T-cell (primary cell): Measurements from ENCODE around the gene ESCO1. TPM values are rescaled to one million over a fixed set of nuclear protein-coding genes. Genes with fewer than 3 reads are reported as not detected.

Experiments
- ATAC-seq, 4 experiments: fragments of 200-7000 bp in 3 of 4; fragments of 150-1000 bp in 1 of 4; cut with Tn5 transposase; replicated peaks in 1 of 4; 1 replicate in 3 of 4; 2 replicates in 1 of 4; pipeline ENCODE4 v1.10.0; 2021; ENCODE audit warnings: moderate library complexity in 3 of 4, mild to moderate bottlenecking in 2 of 4, moderate number of reproducible peaks in 1 of 4
- CTCF ChIA-PET, 2 donors: fragments of 300-600 bp; sonication (Branson Sonifier 250); formaldehyde crosslinking; loops; one replicate each; lab custom pipeline; 2022; ENCODE audit warnings: antibody characterized with exemption in 2 of 2; lab: Charles Lee
- POLR2A ChIA-PET, 2 donors: fragments of 300-600 bp; sonication (Branson Sonifier 250); formaldehyde crosslinking; loops; one replicate each; lab custom pipeline; 2022; ENCODE audit warnings: antibody characterized with exemption in 2 of 2; lab: Charles Lee
- DNase-seq, 35 experiments: peaks; one replicate each; pipeline versions ENCODE4 v3.0.0 to v3.0.0-alpha.2; 2013 to 2023
- H3K27ac ChIP-seq: one replicate; pipeline ENCODE4 v1.5.1; 2013; ENCODE audit warnings: low read length
- H3K27me3 ChIP-seq, 2 experiments: replicated peaks in 1 of 2; 1 replicate in 1 of 2; 2 replicates in 1 of 2; pipeline versions ENCODE4 v1.6.1 to v1.7.0; 2013; ENCODE audit warnings: low read length in 1 of 2, mixed read lengths in 1 of 2; ENCODE audit not compliant: control insufficient read depth in 2 of 2, insufficient read depth in 2 of 2; ENCODE audit errors: extremely low read depth in 1 of 2
- H3K36me3 ChIP-seq, 2 donors: 1 replicate in 1 of 2; 2 replicates in 1 of 2; pipeline versions ENCODE4 v1.6.1 to v1.7.0; 2013; ENCODE audit warnings: low read length in 1 of 2; ENCODE audit not compliant: control insufficient read depth in 2 of 2, insufficient read depth in 1 of 2; ENCODE audit errors: extremely low read depth in 1 of 2
- H3K4me1 ChIP-seq, 2 experiments: 1 replicate in 1 of 2; 2 replicates in 1 of 2; pipeline versions ENCODE4 v1.6.1 to v1.7.0; 2013; ENCODE audit warnings: low read length in 2 of 2, mixed read lengths in 1 of 2; ENCODE audit not compliant: insufficient read depth in 2 of 2, control insufficient read depth in 1 of 2; ENCODE audit errors: extremely low read depth in 1 of 2
- H3K4me3 ChIP-seq, 2 donors: 1 replicate in 1 of 2; 2 replicates in 1 of 2; pipeline versions ENCODE4 v1.5.1 to v1.7.0; 2013; ENCODE audit warnings: mild to moderate bottlenecking in 2 of 2, low read length in 1 of 2, moderate library complexity in 1 of 2; ENCODE audit not compliant: control insufficient read depth in 1 of 2; ENCODE audit errors: extremely low read depth in 1 of 2
- H3K9me3 ChIP-seq: 2 replicates; pipeline ENCODE4 v1.7.0; 2013
- H3K27ac Mint-ChIP-seq, 2 donors: one replicate each; pipeline ENCODE4 v1.8.0; 2020 to 2021; ENCODE audit warnings: mild to moderate bottlenecking in 2 of 2, mixed read lengths in 2 of 2
- H3K27me3 Mint-ChIP-seq, 2 donors: one replicate each; pipeline ENCODE4 v1.8.0; 2021 to 2022; ENCODE audit warnings: mixed read lengths in 2 of 2
- H3K36me3 Mint-ChIP-seq: one replicate; pipeline ENCODE4 v1.8.0; 2021; ENCODE audit warnings: mixed read lengths
- H3K4me1 Mint-ChIP-seq, 3 donors: one replicate each; pipeline ENCODE4 v1.8.0; 2020 to 2022; ENCODE audit warnings: mixed read lengths in 3 of 3, mild to moderate bottlenecking in 1 of 3
- H3K4me3 Mint-ChIP-seq, 3 donors: one replicate each; pipeline ENCODE4 v1.8.0; 2020 to 2022; ENCODE audit warnings: mild to moderate bottlenecking in 3 of 3, mixed read lengths in 3 of 3, moderate library complexity in 3 of 3
- H3K9me3 Mint-ChIP-seq, 3 donors: one replicate each; pipeline ENCODE4 v1.8.0; 2020 to 2022; ENCODE audit warnings: mixed read lengths in 3 of 3
- WGBS: methylation state at CpG from one replicate; pipeline ENCODE4 v1.1.5; 2013; ENCODE audit warnings: missing lambda C conversion rate; ENCODE audit not compliant: insufficient coverage; 5-methylcytosine and 5-hydroxymethylcytosine counted together
- total RNA-seq, 35 experiments: library from RNA in 6 of 35; stranded (reverse) in 6 of 35; fragments of 120-200 nt in 1 of 35; gene quantifications; one replicate each; pipeline versions ENCODE4 v1.2.1 to v1.2.4 and lab custom pipeline; 2013 to 2026

ESCO1 gene
- total RNA-seq, 5 donors from 2014 or later (not counting 1 experiment from before 2014, with no cell fraction given) = 24.5 to 32.6 (median 26.2) TPM

GRCh38 chr18:21559195-21559594, 41.3 kb downstream of the ESCO1 start:
- CTCF ChIA-PET = interaction anchor here in 1 of 2 donors (0.9 kb wide), 1 partner anchor 41 kb away, joined by 3 read pairs; the partner anchor contains the start of gene ESCO1
- H3K9me3 Mint-ChIP-seq = no peaks in the 10 kb centered on the region
- POLR2A ChIA-PET = interaction anchor here in 1 of 2 donors (0.5 kb wide), 1 partner anchor 23 kb away, joined by 3 read pairs; no protein-coding TSS in a partner anchor

GRCh38 chr18:21557607-21558253, 42.8 kb downstream of the ESCO1 start:
- ChIA-PET CTCF (interaction anchor here in 1 of 2 donors (0.6 to 0.7 kb wide), 2 partner anchors 9 to 49 kb away, joined by 3 to 4 read pairs; no protein-coding TSS in a partner anchor), POLR2A (interaction anchor here in 1 of 2 donors (0.6 kb wide), 1 partner anchor 42 kb away, joined by 3 read pairs; no protein-coding TSS in a partner anchor)
- H3K36me3 ChIP-seq = peaks cover 0 to 40% of the 10 kb centered on the region in 2 donors

More at GRCh38 chr18:21559195-21559594, 41.3 kb downstream of the ESCO1 start:
- H3K27ac ChIP-seq = no peak overlapping the region
- no peaks in the 10 kb centered on the region for H3K27me3 ChIP-seq
- no peaks in the 10 kb centered on the region for H3K9me3 ChIP-seq
- no peak for ATAC-seq
- peaks cover 0 to 50% of the 10 kb centered on the region in 2 donors for H3K36me3 ChIP-seq
- peaks cover 0 to 2% (median 0%) of the 10 kb centered on the region in 3 donors for H3K4me1 Mint-ChIP-seq
- no peak for DNase-seq
- H3K36me3 Mint-ChIP-seq = peaks cover 42% of the 10 kb centered on the region
- H3K4me1 ChIP-seq = no peaks in the 10 kb centered on the region
- H3K27me3 Mint-ChIP-seq = no peaks in the 10 kb centered on the region
- H3K27ac Mint-ChIP-seq = peak overlapping the region in 1 of 2 donors; percentile 9
- H3K4me3 ChIP-seq = no peak overlapping the region
- no peak overlapping the region for H3K4me3 Mint-ChIP-seq

DNA sequence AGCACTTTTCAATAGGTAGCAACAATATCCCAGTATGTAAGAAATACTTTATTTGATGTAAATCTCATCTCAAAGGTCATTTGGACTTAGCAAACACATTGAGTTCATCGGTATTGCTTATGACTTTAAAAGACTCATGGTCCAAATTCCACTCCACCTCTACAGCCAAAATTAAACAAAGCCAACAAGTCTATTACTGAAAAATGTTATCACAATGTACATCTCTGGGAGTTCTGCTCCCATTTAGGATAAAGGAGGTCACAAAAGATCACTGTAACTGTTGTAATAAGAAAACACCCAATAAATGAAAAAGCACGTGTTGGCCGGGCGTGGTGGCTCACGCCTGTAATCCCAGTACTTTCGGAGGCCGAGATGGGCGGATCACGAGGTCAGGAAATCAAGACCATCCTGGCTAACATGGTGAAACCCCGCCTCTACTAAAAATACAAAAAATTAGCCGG, 50.0 kb downstream of the ESCO1 start:
- CTCF ChIA-PET = no interaction called here
- WGBS = no CpG with 5 or more reads among the region's 11 CpGs
- Mint-ChIP-seq H3K4me1 (peaks cover 7 to 13% (median 7%) of the 10 kb centered on the region in 3 donors), H3K9me3 (no peaks in the 10 kb centered on the region), H3K27me3 (no peaks in the 10 kb centered on the region), H3K36me3 (peaks cover 51% of the 10 kb centered on the region), H3K4me3 (no peak overlapping the region), H3K27ac (no peak overlapping the region)
- Histone ChIP-seq H3K36me3 (peaks cover 12 to 27% of the 10 kb centered on the region in 2 donors), H3K27ac (no peak overlapping the region), H3K27me3 (no peaks in the 10 kb centered on the region), H3K4me3 (no peak overlapping the region), H3K4me1 (no peaks in the 10 kb centered on the region), H3K9me3 (no peaks in the 10 kb centered on the region)
- POLR2A ChIA-PET = no interaction called here
- ATAC-seq = no peak
- no peak for DNase-seq

More at GRCh38 chr18:21557607-21558253, 42.8 kb downstream of the ESCO1 start:
- peaks cover 43% of the 10 kb centered on the region for H3K36me3 Mint-ChIP-seq
- Histone ChIP-seq H3K27me3 (no peaks in the 10 kb centered on the region), H3K27ac (no peak overlapping the region), H3K9me3 (no peaks in the 10 kb centered on the region), H3K4me1 (no peaks in the 10 kb centered on the region), H3K4me3 (no peak overlapping the region)
- DNase-seq = no peak
- 100% methylated on average over 1 of the region's 6 CpGs for WGBS
- H3K9me3 Mint-ChIP-seq = no peaks in the 10 kb centered on the region
- H3K4me1 Mint-ChIP-seq = peaks cover 0 to 3% (median under 1%) of the 10 kb centered on the region in 3 donors
- peak overlapping the region in 1 of 2 donors; percentile 6 for H3K27ac Mint-ChIP-seq
- no peaks in the 10 kb centered on the region for H3K27me3 Mint-ChIP-seq
- no peak overlapping the region for H3K4me3 Mint-ChIP-seq
- ATAC-seq = no peak

DNA sequence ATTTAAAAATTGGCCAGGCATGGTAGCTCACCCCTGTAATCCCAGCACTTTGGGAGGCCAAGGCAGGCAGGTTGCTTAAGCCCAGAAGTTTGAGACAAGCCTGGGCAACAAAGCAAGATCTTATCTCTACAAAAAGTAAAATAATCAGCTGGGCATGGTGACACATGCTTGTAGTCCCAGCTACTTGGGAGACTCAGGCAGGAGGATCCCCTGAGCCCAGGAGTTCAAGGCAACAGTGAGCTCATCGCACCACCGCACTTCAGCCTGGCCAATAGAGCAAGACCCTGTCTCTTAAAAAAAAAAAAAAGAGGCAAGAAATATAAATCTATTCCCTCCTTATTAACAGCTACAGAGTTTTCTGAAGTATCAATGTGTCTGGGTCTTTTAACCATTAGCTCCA, 51.9 kb downstream of the ESCO1 start:
- WGBS = 94% methylated on average over 2 of the region's 2 CpGs
- peaks cover 45% of the 10 kb centered on the region for H3K36me3 Mint-ChIP-seq
- ATAC-seq = no peak
- Histone ChIP-seq H3K27me3 (no peaks in the 10 kb centered on the region), H3K9me3 (no peaks in the 10 kb centered on the region), H3K4me1 (no peaks in the 10 kb centered on the region), H3K36me3 (peaks cover 12 to 22% of the 10 kb centered on the region in 2 donors), H3K4me3 (no peak overlapping the region), H3K27ac (no peak overlapping the region)
- POLR2A ChIA-PET = no interaction called here
- H3K27ac Mint-ChIP-seq = no peak overlapping the region
- CTCF ChIA-PET = interaction anchor here (0.6 kb wide), 2 partner anchors 9 to 32 kb away, joined by 3 to 4 read pairs; no protein-coding TSS in a partner anchor
- no peak for DNase-seq
- H3K4me1 Mint-ChIP-seq = peaks cover 7 to 15% (median 7%) of the 10 kb centered on the region in 3 donors
- no peaks in the 10 kb centered on the region for H3K27me3 Mint-ChIP-seq
- no peak overlapping the region for H3K4me3 Mint-ChIP-seq
- no peaks in the 10 kb centered on the region for H3K9me3 Mint-ChIP-seq

- no peak overlapping the region for H3K4me3 Mint-ChIP-seq
- DNase-seq (no peak), ATAC-seq (no peak)
- Histone ChIP-seq H3K4me1 (no peaks in the 10 kb centered on the region), H3K27ac (no peak overlapping the region), H3K9me3 (no peaks in the 10 kb centered on the region), H3K27me3 (no peaks in the 10 kb centered on the region), H3K36me3 (peaks cover 12 to 20% of the 10 kb centered on the region in 2 donors), H3K4me3 (no peak overlapping the region)
- ChIA-PET POLR2A (no interaction called here), CTCF (no interaction called here)
- H3K27me3 Mint-ChIP-seq = no peaks in the 10 kb centered on the region
- no peak overlapping the region for H3K27ac Mint-ChIP-seq
- no peaks in the 10 kb centered on the region for H3K9me3 Mint-ChIP-seq
- H3K4me1 Mint-ChIP-seq = peaks cover 4 to 14% (median 7%) of the 10 kb centered on the region in 3 donors
- H3K36me3 Mint-ChIP-seq = peaks cover 39% of the 10 kb centered on the region
- 88% methylated on average over 1 of the region's 5 CpGs for WGBS
Measured at GRCh38 chr18:21546423-21546822, 54.1 kb downstream of the ESCO1 start.

DNA sequence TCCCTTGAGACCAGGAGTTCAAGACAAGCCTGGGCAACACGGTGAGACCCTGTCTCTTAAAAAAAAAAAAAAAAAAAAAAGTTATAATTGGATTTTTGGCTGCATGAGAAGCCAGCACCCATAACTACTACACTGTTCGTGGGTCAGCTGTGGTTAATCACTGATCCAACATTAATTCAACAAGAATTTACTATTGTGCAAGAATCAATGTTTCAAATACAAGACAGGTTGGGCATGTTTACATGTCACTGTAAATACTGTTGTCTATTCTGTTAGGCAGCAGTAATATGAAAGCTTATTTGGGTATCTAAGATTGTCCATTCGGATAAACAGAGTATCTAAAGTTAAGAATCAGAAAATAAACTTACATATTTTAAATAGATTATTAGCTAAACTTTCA, 62.3 kb downstream of the ESCO1 start:
- ChIA-PET CTCF (interaction anchor here in 1 of 2 donors (0.6 kb wide), 1 partner anchor 10 kb away, joined by 8 read pairs; no protein-coding TSS in a partner anchor), POLR2A (no interaction called here)
- no peaks in the 10 kb centered on the region for H3K4me1 ChIP-seq
- no peaks in the 10 kb centered on the region for H3K9me3 Mint-ChIP-seq
- H3K27ac ChIP-seq = no peak overlapping the region
- H3K4me3 Mint-ChIP-seq = no peak overlapping the region
- H3K4me1 Mint-ChIP-seq = peaks cover 2 to 6% (median 4%) of the 10 kb centered on the region in 3 donors
- H3K36me3 ChIP-seq = peaks cover 6 to 48% of the 10 kb centered on the region in 2 donors
- H3K9me3 ChIP-seq = no peaks in the 10 kb centered on the region
- WGBS = no CpG with 5 or more reads among the region's 3 CpGs
- H3K36me3 Mint-ChIP-seq = peaks cover 36% of the 10 kb centered on the region
- ATAC-seq = no peak
- H3K27me3 ChIP-seq = no peaks in the 10 kb centered on the region
- no peak overlapping the region for H3K4me3 ChIP-seq
- H3K27ac Mint-ChIP-seq = no peak overlapping the region
- DNase-seq = no peak
- no peaks in the 10 kb centered on the region for H3K27me3 Mint-ChIP-seq
